HG03196 (cell line): Measurements from ENCODE around the gene DPAGT1.

Source experiments
- ATAC-seq: cut with Tn5 transposase; IDR thresholded peaks from one replicate; pipeline ENCODE4 v1.9.1; 2021; ENCODE audit not compliant: unreplicated experiment

The DPAGT1 gene

DNA sequence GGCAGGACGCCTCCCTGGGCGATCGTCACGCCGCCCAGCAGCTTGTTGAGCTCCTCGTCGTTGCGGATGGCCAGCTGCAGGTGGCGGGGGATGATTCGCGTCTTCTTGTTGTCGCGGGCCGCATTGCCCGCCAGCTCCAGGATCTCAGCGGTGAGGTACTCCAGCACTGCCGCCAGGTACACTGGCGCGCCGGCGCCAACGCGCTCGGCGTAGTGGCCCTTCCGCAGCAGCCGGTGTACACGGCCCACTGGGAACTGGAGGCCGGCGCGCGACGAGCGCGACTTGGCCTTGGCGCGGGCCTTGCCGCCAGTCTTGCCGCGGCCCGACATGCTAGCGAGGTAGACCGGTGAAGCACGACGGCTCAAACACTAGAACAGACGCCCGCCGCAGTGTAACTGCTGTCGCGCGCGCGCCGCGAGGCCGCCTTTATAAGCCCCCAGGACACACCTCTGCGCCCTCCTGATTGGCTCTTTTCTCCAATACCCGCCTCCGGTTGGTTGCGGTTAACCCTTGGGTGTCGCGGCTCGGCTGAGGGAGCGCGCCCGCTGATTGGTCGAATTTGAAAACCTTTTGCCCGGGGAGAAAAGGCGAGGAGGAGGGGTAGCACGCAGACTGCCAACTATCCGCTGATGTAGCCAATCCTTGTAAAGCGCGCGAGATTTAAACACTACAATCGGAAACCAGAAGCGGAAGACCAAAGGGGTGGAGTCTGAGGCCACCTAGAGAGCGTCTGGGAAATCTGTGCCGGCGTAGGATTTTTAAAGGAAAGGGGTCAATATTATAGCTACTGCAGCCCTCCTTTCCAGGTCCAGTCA is 6.4 kb downstream of the DPAGT1 start:
- peak; percentile 80 for ATAC-seq

- peak; percentile 37 for ATAC-seq
These were observed 6.9 kb downstream of the DPAGT1 start for GRCh38 chr11:119094816-119095065.

DNA sequence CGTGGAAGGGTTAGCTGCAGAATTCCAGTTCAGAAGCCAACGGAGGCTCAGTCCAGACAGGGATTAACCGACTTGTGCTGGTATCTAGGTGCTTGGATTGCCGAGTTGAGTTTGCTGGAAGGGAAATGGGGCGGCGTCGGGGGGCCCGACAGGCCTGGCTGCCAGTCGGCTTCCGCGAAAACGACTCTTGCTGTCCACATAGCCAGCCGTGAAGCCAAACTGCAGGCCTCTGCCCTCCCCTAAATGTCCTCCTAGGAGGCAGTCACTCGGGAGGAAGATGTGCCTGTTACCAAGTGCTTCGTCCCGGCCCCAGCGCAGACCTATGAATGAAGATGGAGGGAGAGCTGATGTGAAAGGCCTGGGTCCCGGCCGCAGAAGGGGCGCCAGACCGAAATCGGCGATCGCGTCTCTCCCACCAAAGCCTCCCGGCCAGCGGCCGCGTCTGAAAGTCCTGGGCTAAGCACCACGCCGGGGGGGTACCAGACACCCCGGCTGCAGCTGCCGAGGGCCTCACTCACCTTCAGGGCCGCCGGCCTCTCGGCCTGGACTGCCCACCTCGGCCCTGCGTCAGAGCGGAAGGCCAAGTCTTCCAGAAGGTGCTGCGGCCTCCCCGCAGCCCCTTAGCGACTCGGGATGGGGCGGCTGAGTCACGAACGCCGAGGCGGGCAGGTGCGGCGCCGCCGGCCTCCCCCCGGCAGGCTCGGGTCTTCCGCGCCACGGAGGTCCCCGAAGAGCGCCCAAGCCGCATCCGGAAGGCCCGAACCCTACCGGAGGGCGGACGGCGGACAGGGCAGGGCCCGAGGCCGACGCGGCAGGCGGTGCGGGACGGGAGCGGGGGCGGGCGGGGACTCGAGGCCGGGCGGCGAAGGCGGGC is 7.5 kb downstream of the DPAGT1 start:
- peak; percentile 6 for ATAC-seq

- ATAC-seq = no peak
These were observed 8.5 kb downstream of the DPAGT1 start for GRCh38 chr11:119092880-119093842.

- no peak for ATAC-seq
These were observed 9.4 kb downstream of the DPAGT1 start for GRCh38 chr11:119091966-119092879.

- no peak for ATAC-seq
These were observed 10.5 kb downstream of the DPAGT1 start for GRCh38 chr11:119091178-119091577.

- ATAC-seq = no peak
These were observed 12.3 kb downstream of the DPAGT1 start for GRCh38 chr11:119089319-119089718.

- ATAC-seq = no peak
These were observed 13.2 kb downstream of the DPAGT1 start for GRCh38 chr11:119088406-119088805.

DNA sequence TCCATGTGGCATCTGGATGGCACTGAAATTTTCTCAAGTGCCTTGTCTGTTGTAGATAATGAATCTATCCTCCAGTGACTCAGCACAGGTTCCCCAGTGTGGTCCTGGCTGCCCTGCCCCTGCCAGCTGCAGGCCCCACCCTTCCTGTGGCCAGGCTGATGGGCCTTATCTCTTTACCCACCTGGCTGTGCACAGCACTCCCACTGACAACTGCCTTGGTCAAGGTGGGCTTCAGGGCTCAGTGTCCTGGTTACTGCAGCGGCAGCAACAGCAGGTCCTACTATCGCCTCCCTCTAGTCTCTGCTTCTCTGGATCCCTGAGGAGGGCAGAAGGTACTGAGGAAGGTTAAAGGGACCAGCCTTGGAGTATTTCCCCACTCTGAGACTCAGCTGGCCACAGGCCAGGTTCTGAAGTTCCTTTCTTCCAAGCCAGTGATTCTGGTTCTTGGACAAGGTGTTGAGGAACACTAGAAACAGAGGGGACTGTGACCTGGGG is 13.9 kb downstream of the DPAGT1 start:
- ATAC-seq = no peak

GRCh38 chr11:119087123-119087522 is 14.5 kb downstream of the DPAGT1 start:
- ATAC-seq = no peak

DNA sequence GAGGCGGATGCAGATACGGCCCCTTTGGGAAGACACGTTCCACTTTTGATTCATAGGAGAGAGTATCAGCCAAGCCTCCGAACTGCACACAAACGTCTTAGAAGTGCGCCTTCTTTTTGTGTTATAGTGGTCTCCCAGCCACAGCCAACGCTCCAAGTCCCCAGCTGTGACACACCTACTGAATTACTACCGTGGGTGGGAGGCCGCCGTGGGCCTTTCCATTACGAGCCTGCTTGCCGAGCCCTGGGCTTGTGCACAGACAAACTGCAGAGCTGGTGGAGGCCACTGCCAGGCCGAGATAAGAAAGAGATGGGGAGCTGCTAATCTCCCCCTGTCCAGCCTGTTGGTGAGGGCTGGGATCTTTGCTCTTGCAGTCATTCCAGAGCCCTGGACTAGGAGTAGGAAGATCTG is 16.2 kb downstream of the DPAGT1 start:
- ATAC-seq = no peak

- peak; percentile 82 for ATAC-seq
These were observed 16.8 kb downstream of the DPAGT1 start, which contains the start of gene HMBS for GRCh38 chr11:119084663-119085436. Gene HMBS (plus strand): TSS chr11:119084881. CDS start chr11:119085034, 153 bp downstream.

- no peak for ATAC-seq
These were observed 19.9 kb downstream of the DPAGT1 start for GRCh38 chr11:119081682-119082260.

- ATAC-seq = no peak
These were observed 22.8 kb downstream of the DPAGT1 start for GRCh38 chr11:119078675-119079420.

GRCh38 chr11:119077839-119078238 is 23.8 kb downstream of the DPAGT1 start:
- no peak for ATAC-seq

GRCh38 chr11:119067371-119068222 is 34.1 kb downstream of the DPAGT1 start, which contains the start of gene VPS11:
Gene VPS11 (plus strand): TSS chr11:119067818. CDS start chr11:119067824, 6 bp downstream.
- ATAC-seq = peak; percentile 92

- ATAC-seq = no peak
These were observed 36.3 kb downstream of the DPAGT1 start for GRCh38 chr11:119065369-119065768.
